Neutrophil (primary cell): ENCODE data around the gene CEP135.

Experiments used
- H3K27ac ChIP-seq: fragments of 200-600 bp; sonication (generic); 2 replicates; pipeline ENCODE4 v1.5.1; 2016; ENCODE audit warnings: mild to moderate bottlenecking, moderate library complexity
- H3K27me3 ChIP-seq: fragments of 200-600 bp; sonication (generic); 2 replicates; pipeline ENCODE4 v1.6.0; 2016; ENCODE audit warnings: mild to moderate bottlenecking
- H3K36me3 ChIP-seq: fragments of 200-600 bp; sonication (generic); 2 replicates; pipeline ENCODE4 v1.5.1; 2017
- H3K4me1 ChIP-seq, 2 experiments: fragments of 200-600 bp in 1 of 2; sonication (generic) in 1 of 2; 1 replicate in 1 of 2; 2 replicates in 1 of 2; pipeline versions ENCODE4 v1.5.1 to v1.6.1; 2013 to 2016; ENCODE audit warnings: low read depth in 1 of 2, low read length in 1 of 2, mild to moderate bottlenecking in 1 of 2, moderate library complexity in 1 of 2; ENCODE audit not compliant: control insufficient read depth in 1 of 2, insufficient read depth in 1 of 2
- H3K4me3 ChIP-seq, 2 experiments: fragments of 200-600 bp in 1 of 2; sonication (generic) in 1 of 2; 1 replicate in 1 of 2; 2 replicates in 1 of 2; pipeline ENCODE4 v1.5.1; 2013 to 2016; ENCODE audit warnings: low read depth in 1 of 2, low read length in 1 of 2, mild to moderate bottlenecking in 1 of 2, moderate library complexity in 1 of 2
- H3K9me3 ChIP-seq: fragments of 200-600 bp; sonication (generic); 2 replicates; pipeline ENCODE4 v1.5.1; 2016
- CTCF ChIP-seq: fragments of 200-600 bp; sonication (generic); IDR thresholded peaks from 2 replicates; pipeline ENCODE4 v1.5.1; 2016; ENCODE audit warnings: antibody characterized with exemption

The CEP135 gene

GRCh38 chr4:55993994-55994663 lies 45.4 kb downstream of the CEP135 start:
- H3K4me1 ChIP-seq: no peaks in the 10 kb centered on the region
- no peak for TF ChIP-seq CTCF
- peaks cover 38% of the 10 kb centered on the region for H3K36me3 ChIP-seq
- no peaks in the 10 kb centered on the region for H3K9me3 ChIP-seq
- H3K4me3 ChIP-seq: no peak overlapping the region
- H3K27me3 ChIP-seq: no peaks in the 10 kb centered on the region
- no peak overlapping the region for H3K27ac ChIP-seq

- no peak overlapping the region for H3K4me3 ChIP-seq
- no peaks in the 10 kb centered on the region for H3K4me1 ChIP-seq
- no peak overlapping the region for H3K27ac ChIP-seq
- no peaks in the 10 kb centered on the region for H3K27me3 ChIP-seq
- peaks cover 54% of the 10 kb centered on the region for H3K36me3 ChIP-seq
- no peaks in the 10 kb centered on the region for H3K9me3 ChIP-seq
- TF ChIP-seq CTCF: no peak
Measured at GRCh38 chr4:55996646-55997045, 47.9 kb downstream of the CEP135 start.

GRCh38 chr4:56003606-56004005 lies 54.9 kb downstream of the CEP135 start:
- peaks cover 26% of the 10 kb centered on the region for H3K36me3 ChIP-seq
- H3K4me1 ChIP-seq: no peaks in the 10 kb centered on the region
- no peak for TF ChIP-seq CTCF
- no peak overlapping the region for H3K4me3 ChIP-seq
- no peaks in the 10 kb centered on the region for H3K27me3 ChIP-seq
- no peak overlapping the region for H3K27ac ChIP-seq
- H3K9me3 ChIP-seq: no peaks in the 10 kb centered on the region

- Histone ChIP-seq H3K9me3 (no peaks in the 10 kb centered on the region), H3K27ac (no peak overlapping the region), H3K36me3 (peaks cover 27% of the 10 kb centered on the region), H3K27me3 (no peaks in the 10 kb centered on the region), H3K4me1 (no peaks in the 10 kb centered on the region), H3K4me3 (no peak overlapping the region)
- no peak for TF ChIP-seq CTCF
Measured at GRCh38 chr4:56004235-56004634, 55.5 kb downstream of the CEP135 start.

- no peaks in the 10 kb centered on the region for H3K9me3 ChIP-seq
- TF ChIP-seq CTCF: no peak
- no peak overlapping the region for H3K27ac ChIP-seq
- no peak overlapping the region for H3K4me3 ChIP-seq
- no peaks in the 10 kb centered on the region for H3K4me1 ChIP-seq
- peaks cover 37% of the 10 kb centered on the region for H3K36me3 ChIP-seq
- H3K27me3 ChIP-seq: no peaks in the 10 kb centered on the region
Measured at GRCh38 chr4:56007154-56007553, 58.4 kb downstream of the CEP135 start.

- H3K9me3 ChIP-seq: no peaks in the 10 kb centered on the region
- no peaks in the 10 kb centered on the region for H3K4me1 ChIP-seq
- H3K36me3 ChIP-seq: peaks cover 45% of the 10 kb centered on the region
- no peak for TF ChIP-seq CTCF
- H3K4me3 ChIP-seq: no peak overlapping the region
- no peaks in the 10 kb centered on the region for H3K27me3 ChIP-seq
- no peak overlapping the region for H3K27ac ChIP-seq
Measured at GRCh38 chr4:56008206-56008605, 59.5 kb downstream of the CEP135 start.
